HG02610 (cell line): ENCODE measurements around the gene GNA14.
"Not testable (repeated sequence)": the region's sequence is repeated elsewhere in the genome, so short reads cannot be mapped to it uniquely, and the experiment has no call there.

Experiments
- ATAC-seq: cut with Tn5 transposase; IDR thresholded peaks from one replicate; pipeline ENCODE4 v1.9.1; 2021; ENCODE audit warnings: mild to moderate bottlenecking, moderate library complexity; ENCODE audit not compliant: unreplicated experiment

GNA14 gene

GRCh38 chr9:77647267-77648233 is 572 bp downstream of the GNA14 start:
- no peak for ATAC-seq

- no peak for ATAC-seq
Measured at GRCh38 chr9:77643871-77644270, 4.3 kb downstream of the GNA14 start.

GRCh38 chr9:77640741-77641580 is 7.2 kb downstream of the GNA14 start:
- ATAC-seq: no peak

GRCh38 chr9:77632652-77633051 is 15.5 kb downstream of the GNA14 start:
- ATAC-seq: no peak

- ATAC-seq: not testable (repeated sequence)
Measured at GRCh38 chr9:77628864-77629263, 19.3 kb downstream of the GNA14 start.

- no peak for ATAC-seq
Measured at GRCh38 chr9:77616191-77616590, 31.9 kb downstream of the GNA14 start.

GRCh38 chr9:77614645-77615044 is 33.5 kb downstream of the GNA14 start:
- no peak for ATAC-seq

GRCh38 chr9:77606526-77606925 is 41.6 kb downstream of the GNA14 start:
- ATAC-seq: no peak

- ATAC-seq: no peak
Measured at GRCh38 chr9:77605449-77606220, 42.5 kb downstream of the GNA14 start.

GRCh38 chr9:77604316-77604715 is 43.8 kb downstream of the GNA14 start:
- ATAC-seq: no peak

- ATAC-seq: no peak
Measured at GRCh38 chr9:77602852-77603251, 45.3 kb downstream of the GNA14 start.

- ATAC-seq: no peak
Measured at GRCh38 chr9:77601476-77602099, 46.5 kb downstream of the GNA14 start.

- ATAC-seq: no peak
Measured at GRCh38 chr9:77600810-77601209, 47.3 kb downstream of the GNA14 start.

GRCh38 chr9:77599492-77599891 is 48.6 kb downstream of the GNA14 start:
- ATAC-seq: no peak

GRCh38 chr9:77598991-77599390 is 49.1 kb downstream of the GNA14 start:
- ATAC-seq: no peak

GRCh38 chr9:77598524-77598923 is 49.6 kb downstream of the GNA14 start:
- no peak for ATAC-seq

GRCh38 chr9:77597057-77597456 is 51.1 kb downstream of the GNA14 start:
- no peak for ATAC-seq

- ATAC-seq: no peak
Measured at GRCh38 chr9:77595426-77596095, 52.6 kb downstream of the GNA14 start.

- ATAC-seq: no peak
Measured at GRCh38 chr9:77594963-77595362, 53.2 kb downstream of the GNA14 start.

- ATAC-seq: no peak
Measured at GRCh38 chr9:77593528-77593927, 54.6 kb downstream of the GNA14 start.
